GM12878 (cell line): ENCODE measurements around the gene LHFPL3. TPM values are rescaled to one million over a fixed set of nuclear protein-coding genes. Genes with fewer than 3 reads are reported as not detected.

ENCODE experiments used
- ATAC-seq: fragments of 200-7000 bp; cut with Tn5 transposase; 3 replicates; pipeline ENCODE4 v1.9.1; 2020; ENCODE audit warnings: mild to moderate bottlenecking, moderate library complexity
- BruUV-seq: library from RNA; stranded (reverse); fragments of 400-500 nt; replicated peaks from 2 replicates; lab custom pipeline; 2021; lab: Mats Ljungman, UMichigan
- CTCF ChIA-PET: fragments of 300-600 bp; sonication (Branson Sonifier 250); formaldehyde crosslinking; extraction: SDS; loops from one replicate; lab custom pipeline; 2021; ENCODE audit warnings: inconsistent platforms; lab: Yijun Ruan, JAX
- POLR2A ChIA-PET: fragments of 350-600 bp; formaldehyde crosslinking; extraction: SDS; loops from one replicate; lab custom pipeline; 2021; ENCODE audit warnings: inconsistent platforms; lab: Charles Lee
- RAD21 ChIA-PET: fragments of 300-600 bp; sonication (Branson Sonifier 250); formaldehyde crosslinking; loops from one replicate; lab custom pipeline; 2023; ENCODE audit warnings: antibody characterized with exemption; ENCODE audit not compliant: unreplicated experiment; lab: Charles Lee
- SMC1A ChIA-PET: fragments of 300-600 bp; sonication (Branson Sonifier 250); formaldehyde crosslinking; loops from one replicate; lab custom pipeline; 2023; ENCODE audit not compliant: unreplicated experiment, uncharacterized antibody; lab: Charles Lee
- DNase-seq: peaks from one replicate; pipeline ENCODE4 v3.0.0-alpha.2; 2011; ENCODE audit warnings: low read depth, low spot score
- FAIRE-seq: peaks from 3 replicates; lab custom pipeline; 2011; peaks lifted over from hg19 to GRCh38; lab: Jason Lieb, UNC
- H2AFZ ChIP-seq: 2 replicates; pipeline ENCODE4 v1.6.0; 2011; ENCODE audit warnings: low read depth, low read length, control low read depth; ENCODE audit not compliant: control insufficient read depth
- H3K27ac ChIP-seq: 2 replicates; pipeline ENCODE4 v1.5.1; 2011; ENCODE audit warnings: control low read depth; ENCODE audit not compliant: control insufficient read depth, insufficient read depth
- H3K27me3 ChIP-seq, 2 experiments: replicated peaks in 1 of 2; 2 replicates each; pipeline versions ENCODE4 v1.6.0 to v1.6.1; 2011; ENCODE audit warnings: low read length in 1 of 2; ENCODE audit not compliant: control insufficient read depth in 2 of 2, insufficient read depth in 2 of 2
- H3K36me3 ChIP-seq, 2 experiments: 2 replicates each; pipeline ENCODE4 v1.5.1; 2011; ENCODE audit warnings: low read length in 1 of 2; ENCODE audit not compliant: control insufficient read depth in 2 of 2, insufficient read depth in 2 of 2
- H3K4me1 ChIP-seq: 2 replicates; pipeline ENCODE4 v1.6.1; 2011; ENCODE audit warnings: mild to moderate bottlenecking, low read length, moderate library complexity, mixed read lengths; ENCODE audit not compliant: control insufficient read depth, insufficient read depth
- H3K4me2 ChIP-seq: 2 replicates; pipeline ENCODE4 v1.6.0; 2011; ENCODE audit warnings: control low read depth; ENCODE audit not compliant: control insufficient read depth, insufficient read depth
- H3K4me3 ChIP-seq: fragments of 200-600 bp; sonication (generic); 2 replicates; pipeline ENCODE4 v1.5.1; 2016
- H3K79me2 ChIP-seq: 2 replicates; pipeline ENCODE4 v1.6.0; 2011; ENCODE audit warnings: low read length; ENCODE audit not compliant: control insufficient read depth, insufficient read depth
- H3K9ac ChIP-seq: 2 replicates; pipeline ENCODE4 v1.8.0; 2011; ENCODE audit warnings: low read length, control low read depth, mixed read lengths; ENCODE audit not compliant: control insufficient read depth, insufficient read depth
- H3K9me3 ChIP-seq: replicated peaks from 3 replicates; pipeline ENCODE4 v1.5.1; 2011; ENCODE audit warnings: mild to moderate bottlenecking, low read length; ENCODE audit not compliant: control insufficient read depth, insufficient read depth
- H4K20me1 ChIP-seq: 2 replicates; pipeline ENCODE4 v1.6.0; 2011; ENCODE audit not compliant: control insufficient read depth, insufficient read depth
- ELK1 ChIP-seq: IDR thresholded peaks from 2 replicates; pipeline ENCODE4 v1.6.1; 2012; ENCODE audit warnings: low read depth, low read length, improper control_type of control experiment
- HDAC6 ChIP-seq: fragments of 200-600 bp; sonication (generic); IDR thresholded peaks from one replicate; pipeline ENCODE4 v1.8.0; 2017; ENCODE audit warnings: antibody characterized with exemption; ENCODE audit not compliant: unreplicated experiment
- IKZF2 ChIP-seq, 2 experiments: fragments of 450-650 bp; IDR thresholded peaks; 2 replicates each; pipeline ENCODE4 v1.6.1; 2017; ENCODE audit warnings: mild to moderate bottlenecking in 2 of 2, moderate library complexity in 2 of 2
- JUNB ChIP-seq: IDR thresholded peaks from 2 replicates; pipeline ENCODE4 v1.6.1; 2016; ENCODE audit warnings: antibody characterized with exemption, mild to moderate bottlenecking
- MEF2A ChIP-seq: IDR thresholded peaks from 2 replicates; pipeline ENCODE4 v1.6.1; 2011; ENCODE audit warnings: low read depth, mild to moderate bottlenecking, low read length, moderate library complexity; ENCODE audit not compliant: insufficient read depth
- MYC ChIP-seq: IDR thresholded peaks from 2 replicates; pipeline ENCODE4 v1.6.1; 2011; ENCODE audit warnings: mild to moderate bottlenecking, low read length, moderate library complexity, inconsistent platforms; ENCODE audit not compliant: insufficient read depth, insufficient replicate concordance, insufficient read length, severe bottlenecking
- NR2F1 ChIP-seq: fragments of 450-650 bp; conservative IDR thresholded peaks from 2 replicates; pipeline ENCODE4 v1.6.1; 2017; ENCODE audit warnings: mild to moderate bottlenecking
- PKNOX1 ChIP-seq: fragments of 450-650 bp; IDR thresholded peaks from 2 replicates; pipeline ENCODE4 v1.6.1; 2016; ENCODE audit warnings: mild to moderate bottlenecking
- POLR2A ChIP-seq: IDR thresholded peaks from 2 replicates; pipeline ENCODE4 v1.6.1; 2011; ENCODE audit warnings: low read depth, mild to moderate bottlenecking, low read length
- POLR2AphosphoS2 ChIP-seq: IDR thresholded peaks from 2 replicates; pipeline ENCODE4 v1.6.1; 2011; ENCODE audit warnings: low read depth, mild to moderate bottlenecking, low read length, improper control_type of control experiment, moderate library complexity
- PRDM15 ChIP-seq: fragments of 450-650 bp; formaldehyde crosslinking; IDR thresholded peaks from 2 replicates; pipeline ENCODE4 v1.4.0; 2020; ENCODE audit warnings: mild to moderate bottlenecking, moderate library complexity
- RAD21 ChIP-seq: IDR thresholded peaks from 2 replicates; pipeline ENCODE4 v1.6.1; 2011; ENCODE audit warnings: mild to moderate bottlenecking, low read depth, low read length, moderate library complexity; ENCODE audit not compliant: insufficient read depth
- ZNF24 ChIP-seq: fragments of 450-650 bp; IDR thresholded peaks from 2 replicates; pipeline ENCODE4 v1.6.1; 2017; ENCODE audit warnings: antibody characterized with exemption, mild to moderate bottlenecking
- WGBS: methylation state at CpG from one replicate; pipeline ENCODE4 v1.1.6; 2016; ENCODE audit warnings: low lambda C conversion rate; ENCODE audit not compliant: insufficient replicate concordance, insufficient coverage; ENCODE audit errors: missing lambda C conversion rate; 5-methylcytosine and 5-hydroxymethylcytosine counted together
- in situ Hi-C: fragments of 300-500 bp; cut with MboI; formaldehyde crosslinking; loops from 9 replicates; pipeline ENCODE4 v1.14.3; 2018; ENCODE audit warnings: mixed read lengths
- intact Hi-C: fragments of 100-400 bp; cut with micrococcal nuclease; formaldehyde crosslinking; loops from one replicate; pipeline ENCODE4 v1.14.2; 2022; ENCODE audit not compliant: unreplicated experiment
- polyA plus RNA-seq, 11 experiments: library from polyadenylated mRNA; depleted of rRNA in 4 of 11; unstranded in 6 of 11; stranded (reverse) in 5 of 11; fragments of >200 nt; fragmentation: Nextera tagmentation in 4 of 11; fragmentation: Illumina TruSeq in 1 of 11; extraction: Ambion mirVana in 4 of 11; extraction: Trizol in 1 of 11; gene quantifications; 1 replicate in 1 of 11; 2 replicates in 10 of 11; pipeline versions ENCODE4 v1.2.1 to v1.2.3, GENCODE V29; 2011 to 2016; ENCODE audit warnings: inconsistent platforms in 2 of 11, missing spikeins in 2 of 11, low read depth in 1 of 11
- total RNA-seq, 4 experiments: library from RNA; depleted of rRNA in 3 of 4; stranded (reverse); fragments of >200 nt in 3 of 4; fragmentation: Illumina TruSeq in 1 of 4; extraction: Trizol in 1 of 4; gene quantifications; 2 replicates each; pipeline versions ENCODE4 v1.2.1 to v1.2.3, GENCODE V29; 2013 to 2021

Gene LHFPL3
- total and polyA plus RNA-seq, 10 of the 15 experiments (the other 5 are each of a cell fraction or from before 2014, with no cell fraction given): 0.09 TPM; not detected in 9

GRCh38 chr7:104758504-104758903 lies 430.1 kb downstream of the LHFPL3 start:
- CTCF ChIA-PET: no interaction called here
- no peak overlapping the region for H3K4me2 ChIP-seq
- POLR2A ChIA-PET: no interaction called here
- H3K27ac ChIP-seq: no peak overlapping the region
- H3K9me3 ChIP-seq: no peaks in the 10 kb centered on the region
- intact Hi-C loops: no loop called here
- no peak overlapping the region for H3K9ac ChIP-seq
- H3K4me3 ChIP-seq: no peak overlapping the region
- H2AFZ ChIP-seq: no peak overlapping the region
- no TSS peak for BruUV-seq
- SMC1A ChIA-PET: interaction anchor here (1.1 kb wide), 1 partner anchor 21 kb away, joined by 3 read pairs; no protein-coding TSS in a partner anchor
- no peaks in the 10 kb centered on the region for H3K79me2 ChIP-seq
- TF ChIP-seq JUNB (no peak), PKNOX1 (peak; percentile 73)
- TF ChIP-seq, all 136 proteins: peak for 1
- no peaks in the 10 kb centered on the region for H3K36me3 ChIP-seq
- WGBS: 1% methylated on average over 4 of the region's 4 CpGs
- H3K4me1 ChIP-seq: no peaks in the 10 kb centered on the region
- no peaks in the 10 kb centered on the region for H3K27me3 ChIP-seq
- no peaks in the 10 kb centered on the region for H4K20me1 ChIP-seq
- in situ Hi-C loops: no loop called here
- FAIRE-seq (no peak), ATAC-seq (no peak), DNase-seq (no peak)
- RAD21 ChIA-PET: no interaction called here

GRCh38 chr7:104761892-104762291 lies 433.5 kb downstream of the LHFPL3 start:
- no peaks in the 10 kb centered on the region for H3K27me3 ChIP-seq
- no TSS peak for BruUV-seq
- H3K9me3 ChIP-seq: no peaks in the 10 kb centered on the region
- H4K20me1 ChIP-seq: no peaks in the 10 kb centered on the region
- DNase-seq (no peak), FAIRE-seq (no peak), ATAC-seq (no peak)
- no peaks in the 10 kb centered on the region for H3K36me3 ChIP-seq
- no peak overlapping the region for H3K27ac ChIP-seq
- H3K4me2 ChIP-seq: no peak overlapping the region
- SMC1A ChIA-PET: no interaction called here
- no peak overlapping the region for H2AFZ ChIP-seq
- POLR2A ChIA-PET: no interaction called here
- CTCF ChIA-PET: no interaction called here
- H3K79me2 ChIP-seq: no peaks in the 10 kb centered on the region
- WGBS: 3% methylated on average over 4 of the region's 4 CpGs
- no peak overlapping the region for H3K9ac ChIP-seq
- RAD21 ChIA-PET: no interaction called here
- no peaks in the 10 kb centered on the region for H3K4me1 ChIP-seq
- in situ Hi-C loops (no loop called here), intact Hi-C loops (loop anchor here (10.0 kb wide), 1 partner anchor 153 kb away; no protein-coding TSS in a partner anchor)
- no peak overlapping the region for H3K4me3 ChIP-seq
- TF ChIP-seq NR2F1 (no peak), POLR2A (no peak), MEF2A (no peak), RAD21 (no peak), IKZF2 (IDR thresholded peaks at IDR 0.05) (no peak), POLR2AphosphoS2 (no peak), PRDM15 (no peak), HDAC6 (no peak), ELK1 (no peak), ZNF24 (no peak), MYC (no peak)
